Measurements from ENCODE around the gene KRTAP19-3. TPM values are rescaled to one million over a fixed set of nuclear protein-coding genes. Genes with fewer than 3 reads are reported as not detected.

Gene KRTAP19-3
- polyA plus RNA-seq, 3 donors, result not detected

Other genes starting within 250 kb of the KRTAP19-3 start
- not detected for gene KRTAP24-1, start 209.1 kb downstream of the KRTAP19-3 start, polyA plus RNA-seq (ENCODE audit: insufficient read length in 3 of 3)
- not detected for gene KRTAP25-1, start 202.5 kb downstream of the KRTAP19-3 start, polyA plus RNA-seq (ENCODE audit: insufficient read length in 3 of 3)
- not detected for gene KRTAP26-1, start 171.7 kb downstream of the KRTAP19-3 start, polyA plus RNA-seq (ENCODE audit: insufficient read length in 3 of 3)
- not detected for gene KRTAP27-1, start 154.3 kb downstream of the KRTAP19-3 start, polyA plus RNA-seq (ENCODE audit: insufficient read length in 3 of 3)
- gene KRTAP23-1, start 143.4 kb downstream of the KRTAP19-3 start, polyA plus RNA-seq (ENCODE audit: insufficient read length in 3 of 3), result not detected
- gene KRTAP13-2, start 119.7 kb downstream of the KRTAP19-3 start, polyA plus RNA-seq (ENCODE audit: insufficient read length in 3 of 3), result not detected
- gene KRTAP13-1, start 96.0 kb downstream of the KRTAP19-3 start, polyA plus RNA-seq (ENCODE audit: insufficient read length in 3 of 3), result not detected
- gene KRTAP13-3, start 66.1 kb downstream of the KRTAP19-3 start, polyA plus RNA-seq (ENCODE audit: insufficient read length in 3 of 3), result not detected
- gene KRTAP13-4, start 61.8 kb downstream of the KRTAP19-3 start, polyA plus RNA-seq (ENCODE audit: insufficient read length in 3 of 3), result not detected
- gene KRTAP15-1, start 51.7 kb downstream of the KRTAP19-3 start, polyA plus RNA-seq (ENCODE audit: insufficient read length in 3 of 3), result not detected
- not detected for gene KRTAP19-1, start 11.6 kb downstream of the KRTAP19-3 start, polyA plus RNA-seq (ENCODE audit: insufficient read length in 3 of 3)
- not detected for gene KRTAP19-2, start 4.6 kb downstream of the KRTAP19-3 start, polyA plus RNA-seq (ENCODE audit: insufficient read length in 3 of 3)
- gene KRTAP19-4, start 5.2 kb upstream of the KRTAP19-3 start, polyA plus RNA-seq (ENCODE audit: insufficient read length in 3 of 3), result not detected
- gene KRTAP19-5, start 10.1 kb upstream of the KRTAP19-3 start, polyA plus RNA-seq (ENCODE audit: insufficient read length in 3 of 3), result not detected
- gene KRTAP19-6, start 49.9 kb upstream of the KRTAP19-3 start, polyA plus RNA-seq (ENCODE audit: insufficient read length in 3 of 3), result not detected
- gene KRTAP19-7, start 69.3 kb upstream of the KRTAP19-3 start, polyA plus RNA-seq (ENCODE audit: insufficient read length in 3 of 3), result not detected
- not detected for gene KRTAP22-2, start 98.4 kb upstream of the KRTAP19-3 start, polyA plus RNA-seq (ENCODE audit: insufficient read length in 3 of 3)
- gene KRTAP6-3, start 100.4 kb upstream of the KRTAP19-3 start, polyA plus RNA-seq (ENCODE audit: insufficient read length in 3 of 3), result not detected
- not detected for gene KRTAP6-2, start 106.9 kb upstream of the KRTAP19-3 start, polyA plus RNA-seq (ENCODE audit: insufficient read length in 3 of 3)
- gene KRTAP22-1, start 109.1 kb upstream of the KRTAP19-3 start, polyA plus RNA-seq (ENCODE audit: insufficient read length in 3 of 3), result not detected
- gene KRTAP6-1, start 121.9 kb upstream of the KRTAP19-3 start, polyA plus RNA-seq (ENCODE audit: insufficient read length in 3 of 3), result not detected
- not detected for gene KRTAP20-1, start 124.4 kb upstream of the KRTAP19-3 start, polyA plus RNA-seq (ENCODE audit: insufficient read length in 3 of 3)
- gene KRTAP20-4, start 128.6 kb upstream of the KRTAP19-3 start, polyA plus RNA-seq (ENCODE audit: insufficient read length in 3 of 3), result not detected
- not detected for gene KRTAP20-2, start 143.2 kb upstream of the KRTAP19-3 start, polyA plus RNA-seq (ENCODE audit: insufficient read length in 3 of 3)
- not detected for gene KRTAP20-3, start 150.9 kb upstream of the KRTAP19-3 start, polyA plus RNA-seq (ENCODE audit: insufficient read length in 3 of 3)
- not detected for gene KRTAP21-3, start 226.8 kb upstream of the KRTAP19-3 start, polyA plus RNA-seq (ENCODE audit: insufficient read length in 3 of 3)